ENCODE measurements around the gene HORMAD2.

The HORMAD2 gene

DNA sequence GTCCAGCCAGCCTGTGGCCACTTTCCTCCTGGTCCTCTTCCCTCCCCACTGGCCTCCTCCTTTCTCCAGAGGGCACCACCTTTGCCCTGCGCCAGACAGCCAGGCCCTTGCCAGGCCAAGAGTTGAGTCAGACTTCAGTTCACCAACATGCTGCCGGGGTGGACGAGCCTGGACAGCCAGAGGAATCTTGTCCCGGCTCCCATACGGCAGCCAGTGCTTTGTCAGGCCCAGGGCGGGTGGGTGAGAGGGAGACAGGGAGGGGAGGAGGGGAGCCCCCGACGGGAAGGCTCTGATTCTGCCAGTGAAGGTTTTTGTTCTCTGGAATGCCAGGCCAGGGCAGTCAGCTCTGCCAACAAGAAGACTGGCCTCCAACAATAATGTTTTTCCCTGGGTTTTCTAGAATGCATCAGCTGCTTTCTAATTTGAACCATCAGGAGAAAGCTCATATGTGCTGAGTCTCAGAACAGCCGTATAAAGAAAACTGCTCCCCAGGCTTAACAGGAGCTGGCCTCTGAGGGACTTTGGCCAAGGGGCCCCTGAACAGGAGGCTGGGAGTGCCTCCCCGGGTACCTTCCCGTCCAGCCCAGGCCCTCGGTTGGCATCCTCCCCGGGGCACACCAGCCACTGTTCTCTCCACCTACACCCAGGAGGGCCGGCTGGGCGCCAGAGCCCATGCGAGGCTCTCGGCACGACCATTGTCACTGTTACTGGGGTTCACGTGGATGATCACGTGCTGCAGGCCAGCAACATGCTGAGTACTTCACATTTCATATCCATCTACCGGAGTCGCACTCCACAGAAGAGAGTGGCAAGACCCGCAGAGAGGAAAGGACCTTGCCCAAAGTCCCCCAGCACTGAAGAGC lies 137.7 kb downstream of the HORMAD2 start:
- no peak for ATAC-seq
- H3K9me3 Mint-ChIP-seq, result no peaks in the 10 kb centered on the region
- H3K36me3 Mint-ChIP-seq (ENCODE audit: low read depth), result no peaks in the 10 kb centered on the region
- no peak for DNase-seq
- H3K4me1 Mint-ChIP-seq, result peaks cover 52% of the 10 kb centered on the region
- H3K27me3 Mint-ChIP-seq, result peaks cover 2% of the 10 kb centered on the region
- no peak overlapping the region for H3K4me3 Mint-ChIP-seq
- H3K27ac Mint-ChIP-seq, result no peak overlapping the region

- H3K27me3 Mint-ChIP-seq, result no peaks in the 10 kb centered on the region
- H3K9me3 Mint-ChIP-seq, result no peaks in the 10 kb centered on the region
These were observed 138.9 kb downstream of the HORMAD2 start for GRCh38 chr22:30219049-30219654.

GRCh38 chr22:30219668-30220278 lies 139.5 kb downstream of the HORMAD2 start:
- H3K4me3 Mint-ChIP-seq, result no peak overlapping the region
- H3K9me3 Mint-ChIP-seq, result no peaks in the 10 kb centered on the region
- H3K4me1 Mint-ChIP-seq, result peaks cover 58% of the 10 kb centered on the region
- DNase-seq (no peak), ATAC-seq (no peak)
- H3K27me3 Mint-ChIP-seq, result no peaks in the 10 kb centered on the region
- no peaks in the 10 kb centered on the region for H3K36me3 Mint-ChIP-seq (ENCODE audit: low read depth)
- peak overlapping the region; percentile 86 for H3K27ac Mint-ChIP-seq

More at GRCh38 chr22:30219049-30219654, 138.9 kb downstream of the HORMAD2 start:
- no peak overlapping the region for H3K4me3 Mint-ChIP-seq
- peaks cover 57% of the 10 kb centered on the region for H3K4me1 Mint-ChIP-seq
- ATAC-seq, result no peak
- DNase-seq, result no peak
- no peak overlapping the region for H3K27ac Mint-ChIP-seq
- H3K36me3 Mint-ChIP-seq (ENCODE audit: low read depth), result no peaks in the 10 kb centered on the region

GRCh38 chr22:30220338-30221012 lies 140.2 kb downstream of the HORMAD2 start:
- ATAC-seq, result no peak
- Mint-ChIP-seq H3K4me3 (peak overlapping the region; percentile 45), H3K27me3 (no peaks in the 10 kb centered on the region)

GRCh38 chr22:30221121-30221992 lies 141.1 kb downstream of the HORMAD2 start:
- DNase-seq, result peak; percentile 70
- peaks cover 57% of the 10 kb centered on the region for H3K4me1 Mint-ChIP-seq
- ATAC-seq, result peak; percentile 64
- peak overlapping the region; percentile 86 for H3K27ac Mint-ChIP-seq
- H3K27me3 Mint-ChIP-seq, result no peaks in the 10 kb centered on the region
- peak overlapping the region; percentile 45 for H3K4me3 Mint-ChIP-seq
- H3K9me3 Mint-ChIP-seq, result no peaks in the 10 kb centered on the region
- no peaks in the 10 kb centered on the region for H3K36me3 Mint-ChIP-seq (ENCODE audit: low read depth)

More at GRCh38 chr22:30220338-30221012, 140.2 kb downstream of the HORMAD2 start:
- H3K4me1 Mint-ChIP-seq, result peaks cover 60% of the 10 kb centered on the region
- no peak for DNase-seq
- H3K27ac Mint-ChIP-seq, result peak overlapping the region; percentile 86
- no peaks in the 10 kb centered on the region for H3K36me3 Mint-ChIP-seq (ENCODE audit: low read depth)
- no peaks in the 10 kb centered on the region for H3K9me3 Mint-ChIP-seq

DNA sequence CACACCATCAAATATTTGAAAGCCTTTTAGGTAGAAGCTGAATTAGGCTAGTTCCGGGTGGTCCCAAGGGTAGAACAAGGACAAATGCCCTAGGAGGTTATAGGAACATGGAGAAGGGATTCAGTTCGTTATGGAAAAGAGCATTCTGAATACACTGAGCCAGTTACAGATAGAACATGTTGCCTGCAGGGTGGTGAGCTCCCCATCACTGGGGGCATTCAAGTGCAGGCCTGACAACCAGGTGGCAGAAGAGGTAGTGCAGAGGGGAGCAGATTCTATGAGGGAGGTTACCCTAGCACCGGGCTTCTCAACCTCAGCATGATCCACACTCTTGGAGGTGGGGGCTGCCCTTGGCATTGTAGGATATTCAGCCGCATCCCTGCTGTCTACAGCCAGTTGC lies 142.1 kb downstream of the HORMAD2 start:
- no peak for DNase-seq
- Mint-ChIP-seq H3K4me1 (peaks cover 57% of the 10 kb centered on the region), H3K27me3 (no peaks in the 10 kb centered on the region), H3K9me3 (no peaks in the 10 kb centered on the region), H3K4me3 (no peak overlapping the region), H3K36me3 (ENCODE audit: low read depth) (no peaks in the 10 kb centered on the region), H3K27ac (no peak overlapping the region)
- no peak for ATAC-seq

- H3K4me1 Mint-ChIP-seq, result peaks cover 63% of the 10 kb centered on the region
These were observed 143.0 kb downstream of the HORMAD2 start for GRCh38 chr22:30223303-30223702.

GRCh38 chr22:30224161-30224857 lies 144.0 kb downstream of the HORMAD2 start:
- no peaks in the 10 kb centered on the region for H3K27me3 Mint-ChIP-seq
- H3K36me3 Mint-ChIP-seq (ENCODE audit: low read depth), result no peaks in the 10 kb centered on the region
- ATAC-seq (no peak), DNase-seq (no peak)
- H3K4me3 Mint-ChIP-seq, result no peak overlapping the region
- peaks cover 65% of the 10 kb centered on the region for H3K4me1 Mint-ChIP-seq
- H3K27ac Mint-ChIP-seq, result no peak overlapping the region
- H3K9me3 Mint-ChIP-seq, result no peaks in the 10 kb centered on the region

More at GRCh38 chr22:30223303-30223702, 143.0 kb downstream of the HORMAD2 start:
- Mint-ChIP-seq H3K36me3 (ENCODE audit: low read depth) (no peaks in the 10 kb centered on the region), H3K4me3 (no peak overlapping the region), H3K9me3 (no peaks in the 10 kb centered on the region), H3K27me3 (no peaks in the 10 kb centered on the region), H3K27ac (peak overlapping the region; percentile 44)
- DNase-seq (no peak), ATAC-seq (no peak)

GRCh38 chr22:30225220-30225927 lies 145.1 kb downstream of the HORMAD2 start:
- no peak overlapping the region for H3K27ac Mint-ChIP-seq
- no peaks in the 10 kb centered on the region for H3K9me3 Mint-ChIP-seq
- peaks cover 54% of the 10 kb centered on the region for H3K4me1 Mint-ChIP-seq
- H3K4me3 Mint-ChIP-seq, result no peak overlapping the region
- H3K27me3 Mint-ChIP-seq, result no peaks in the 10 kb centered on the region
- ATAC-seq, result no peak
- no peak for DNase-seq
- no peaks in the 10 kb centered on the region for H3K36me3 Mint-ChIP-seq (ENCODE audit: low read depth)

GRCh38 chr22:30226192-30226832 lies 146.0 kb downstream of the HORMAD2 start:
- H3K27ac Mint-ChIP-seq, result no peak overlapping the region
- H3K27me3 Mint-ChIP-seq, result no peaks in the 10 kb centered on the region
- H3K9me3 Mint-ChIP-seq, result no peaks in the 10 kb centered on the region
- H3K4me1 Mint-ChIP-seq, result peaks cover 44% of the 10 kb centered on the region
- ATAC-seq, result no peak
- no peaks in the 10 kb centered on the region for H3K36me3 Mint-ChIP-seq (ENCODE audit: low read depth)
- DNase-seq, result no peak
- no peak overlapping the region for H3K4me3 Mint-ChIP-seq
